HS-27A (cell line): ENCODE data around the gene PTPMT1.
A peak's percentile ranks its signal among the peaks of the same experiment; 100 is the strongest.
"Not testable (repeated sequence)": the region's sequence is repeated elsewhere in the genome, so short reads cannot be mapped to it uniquely, and the experiment has no call there.

ENCODE experiments used
- DNase-seq: peaks from one replicate; pipeline ENCODE4 v3.0.0-alpha.2; 2012; ENCODE audit warnings: low read depth, missing footprints

Gene PTPMT1

GRCh38 chr11:47546274-47546673 is 19.1 kb upstream of the PTPMT1 start:
- DNase-seq = not testable (repeated sequence)

GRCh38 chr11:47550288-47551047 is 14.9 kb upstream of the PTPMT1 start:
- DNase-seq = no peak

- no peak for DNase-seq
These were observed 14.3 kb upstream of the PTPMT1 start for GRCh38 chr11:47551086-47551485.

- no peak for DNase-seq
These were observed 13.3 kb upstream of the PTPMT1 start for GRCh38 chr11:47552056-47552565.

GRCh38 chr11:47552566-47553405 is 12.6 kb upstream of the PTPMT1 start, which contains the start of gene CELF1:
CELF1 (minus strand) TSS chr11:47553132; CDS start chr11:47499523, 53,609 bp downstream.
- DNase-seq = peak; percentile 77

GRCh38 chr11:47553406-47553743 is 12.0 kb upstream of the PTPMT1 start:
- DNase-seq = no peak

GRCh38 chr11:47557004-47557403 is 8.4 kb upstream of the PTPMT1 start:
- DNase-seq = not testable (repeated sequence)

DNA sequence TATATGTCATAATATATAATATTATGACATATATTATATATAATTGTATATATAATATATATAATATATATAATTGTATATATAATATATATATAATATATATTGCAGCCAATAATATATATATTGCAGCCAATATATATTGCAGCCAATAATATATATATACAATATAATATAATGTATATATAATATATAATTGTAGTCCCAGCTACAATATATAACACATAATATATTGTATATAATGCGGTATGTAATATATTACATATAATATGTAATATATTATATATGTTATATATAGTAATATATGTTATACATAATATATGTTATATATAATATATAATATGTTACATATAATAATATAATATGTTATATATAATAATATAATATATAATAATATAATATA is 6.7 kb upstream of the PTPMT1 start:
- no peak for DNase-seq

DNA sequence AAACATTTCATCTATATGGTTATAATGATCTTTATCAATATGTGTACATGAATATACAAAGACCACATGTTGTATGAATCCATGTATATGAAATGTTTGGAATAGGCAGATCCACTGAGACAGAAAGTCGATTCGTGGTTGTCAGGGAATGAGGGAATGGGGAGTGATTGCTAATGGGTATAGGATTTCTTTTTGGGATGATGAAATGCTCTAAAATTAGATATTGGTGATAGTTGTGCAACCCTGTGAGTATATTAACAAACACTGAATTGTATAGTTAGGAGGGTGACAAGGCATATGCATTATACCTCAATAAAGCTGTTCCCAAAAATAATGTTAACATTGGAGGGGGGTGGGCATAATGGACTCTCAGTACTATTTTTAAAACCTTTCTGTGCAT is 5.0 kb upstream of the PTPMT1 start:
- no peak for DNase-seq

DNA sequence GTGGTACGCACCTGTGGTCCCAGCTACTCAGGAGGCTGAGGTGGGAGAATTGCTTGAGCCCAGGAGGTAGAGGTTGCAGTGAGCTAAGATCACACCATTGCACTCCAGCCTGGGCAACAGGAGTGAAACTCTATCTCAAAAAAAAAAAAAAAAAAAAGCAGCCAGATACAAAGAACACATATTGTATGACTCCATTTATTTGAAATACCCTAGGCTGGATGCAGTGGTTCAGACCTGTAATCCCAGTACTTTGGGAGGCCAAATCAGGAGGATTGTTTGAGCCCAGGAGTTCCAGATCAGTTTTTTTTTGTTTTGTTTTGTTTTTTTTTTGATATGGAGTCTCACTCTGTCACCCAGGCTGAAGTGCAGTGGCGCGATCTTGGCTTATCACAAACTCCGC is 3.0 kb upstream of the PTPMT1 start:
- not testable (repeated sequence) for DNase-seq

DNA sequence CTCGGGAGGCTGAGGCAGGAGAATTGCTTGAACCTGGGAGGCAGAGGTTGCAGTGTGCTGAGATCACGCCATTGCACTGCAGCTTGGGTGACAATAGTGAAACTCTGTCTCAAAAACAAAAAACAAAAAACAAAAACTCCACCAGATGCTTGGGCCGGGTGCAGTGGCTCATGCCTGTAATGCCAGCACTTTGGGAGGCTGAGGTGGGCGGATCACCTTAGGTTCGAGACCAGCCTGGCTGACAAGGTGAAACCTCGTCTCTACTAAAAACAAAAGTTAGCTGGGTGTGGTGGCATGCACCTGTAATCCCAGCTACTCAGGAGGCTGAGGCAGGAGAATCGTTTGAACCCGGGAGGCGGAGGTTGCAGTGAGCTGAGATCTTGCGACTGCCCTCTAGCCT is 1.0 kb upstream of the PTPMT1 start:
- not testable (repeated sequence) for DNase-seq

- no peak for DNase-seq
These were observed 463 bp upstream of the PTPMT1 start for GRCh38 chr11:47564933-47565339.

DNA sequence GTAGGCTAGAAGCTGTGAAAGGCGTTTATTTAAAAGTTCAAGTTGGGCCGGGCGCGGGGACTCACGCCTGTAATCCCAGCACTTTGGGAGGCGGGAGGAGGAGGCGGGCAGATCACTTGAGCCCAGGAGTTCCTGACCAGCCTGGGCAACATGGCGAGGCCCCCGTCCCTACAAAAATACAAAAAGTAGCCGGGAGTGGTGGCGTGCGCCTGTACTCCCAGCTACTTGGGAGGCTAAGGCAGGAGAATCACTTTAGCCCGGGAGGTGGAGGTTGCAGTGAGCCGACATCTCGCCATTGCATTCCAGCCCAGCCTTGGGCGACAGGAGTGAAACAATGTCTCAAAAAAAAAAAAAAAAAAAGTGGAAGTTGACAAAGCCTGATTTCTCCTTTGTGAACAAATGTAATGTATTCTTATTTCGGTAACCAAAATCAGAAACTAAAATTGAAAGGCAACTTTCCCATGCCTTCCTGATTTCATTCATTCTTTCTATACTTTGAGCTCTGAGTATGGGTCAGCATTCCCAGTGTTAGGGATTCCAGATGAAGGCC is 825 bp downstream of the PTPMT1 start:
- DNase-seq = no peak

- DNase-seq = no peak
These were observed 4.2 kb downstream of the PTPMT1 start for GRCh38 chr11:47569646-47570045.

DNA sequence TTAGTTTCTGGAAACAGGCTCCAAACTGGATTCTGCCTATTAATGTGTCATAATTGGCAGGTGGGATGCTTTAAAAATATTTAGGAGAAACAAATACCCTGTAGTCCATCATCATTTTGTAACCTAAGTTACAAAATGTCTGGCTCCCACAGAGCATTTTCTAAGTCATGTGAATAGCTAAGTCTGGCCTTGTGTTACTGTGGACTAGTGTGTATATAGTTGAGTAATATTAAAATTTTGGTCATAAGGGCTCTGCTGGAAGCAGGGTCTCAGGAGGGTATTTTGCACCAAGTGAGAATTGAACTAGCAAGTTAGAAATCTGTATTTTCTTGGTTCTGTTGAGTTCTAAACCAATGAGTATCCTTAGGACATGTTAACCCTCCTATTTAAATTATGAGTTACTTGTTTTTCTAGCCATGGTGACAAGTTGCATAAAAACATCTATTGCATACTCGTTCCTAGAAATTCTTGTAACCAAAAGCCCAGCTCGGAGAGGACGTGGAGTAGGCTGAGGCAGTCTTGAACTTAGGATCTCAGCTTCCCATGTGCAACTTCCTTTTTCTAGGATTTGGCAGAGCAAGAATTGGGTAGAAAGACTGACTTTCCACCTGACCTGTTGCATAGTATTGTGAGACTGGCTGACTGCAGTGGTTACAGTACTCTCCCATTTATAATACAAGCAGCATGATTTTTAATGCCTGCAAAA is 5.4 kb downstream of the PTPMT1 start:
- DNase-seq = no peak

DNA sequence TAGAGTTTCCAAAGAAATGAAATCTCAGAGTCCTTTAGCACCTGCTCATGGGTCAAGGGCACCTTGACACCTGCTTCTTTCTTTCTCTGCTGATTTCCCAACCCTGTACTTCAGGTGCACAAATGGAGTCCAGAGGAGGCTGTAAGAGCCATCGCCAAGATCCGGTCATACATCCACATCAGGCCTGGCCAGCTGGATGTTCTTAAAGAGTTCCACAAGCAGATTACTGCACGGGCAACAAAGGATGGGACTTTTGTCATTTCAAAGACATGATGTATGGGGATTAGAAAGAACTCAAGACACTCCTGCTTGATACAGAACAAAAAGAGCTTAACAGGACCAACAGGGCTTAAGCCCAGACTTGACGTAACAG is 5.9 kb downstream of the PTPMT1 start:
- no peak for DNase-seq

GRCh38 chr11:47571895-47572294 is 6.5 kb downstream of the PTPMT1 start:
- DNase-seq = no peak

GRCh38 chr11:47572715-47573255 is 7.4 kb downstream of the PTPMT1 start:
- DNase-seq = no peak

DNA sequence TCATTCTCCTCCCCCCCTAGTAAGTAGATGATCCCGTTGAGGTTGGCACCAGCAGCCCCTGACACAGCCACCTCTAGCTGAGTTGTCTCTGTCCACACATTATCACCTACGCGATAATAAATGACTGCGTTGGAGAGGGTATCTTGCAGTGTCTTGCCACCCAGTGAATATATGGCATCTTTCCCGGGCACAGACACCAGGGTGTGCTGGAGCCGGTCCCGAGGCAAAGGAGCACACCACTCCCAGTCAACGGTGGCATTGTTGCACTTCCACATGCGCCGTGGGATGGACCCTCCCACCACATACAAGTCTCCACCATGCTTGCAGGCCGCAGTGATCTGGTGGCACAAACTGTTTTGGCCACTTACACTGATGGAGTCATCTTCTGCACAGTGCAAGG is 7.9 kb downstream of the PTPMT1 start:
- DNase-seq = no peak

GRCh38 chr11:47577460-47578041 is 12.2 kb downstream of the PTPMT1 start:
- DNase-seq = no peak
